Right lobe of liver (tissue), 6 donors: ENCODE results near the gene CIRBP. TPM values are rescaled to one million over a fixed set of nuclear protein-coding genes. Genes with fewer than 3 reads are reported as not detected.
"Not testable (repeated sequence)": the region's sequence is repeated elsewhere in the genome, so short reads cannot be mapped to it uniquely, and the experiment has no call there.

Experiments
- ATAC-seq, 4 donors: fragments of 200-7000 bp; cut with Tn5 transposase; one replicate each; pipeline ENCODE4 v1.9.1; 2020; ENCODE audit warnings: mild to moderate bottlenecking in 4 of 4, moderate library complexity in 4 of 4
- DNase-seq, 3 donors: peaks; one replicate each; pipeline ENCODE4 v3.0.0-alpha.2; 2020
- H3K27ac ChIP-seq, 3 donors: fragments of 200-600 bp; one replicate each; pipeline ENCODE4 v1.8.0; 2022
- H3K27me3 ChIP-seq, 2 donors: fragments of 200-600 bp; one replicate each; pipeline ENCODE4 v1.8.0; 2022
- H3K36me3 ChIP-seq, 4 donors: fragments of 200-600 bp; sonication (generic) in 1 of 4; one replicate each; pipeline versions ENCODE4 v1.5.1 to v1.8.0; 2017 to 2022; ENCODE audit warnings: control low read depth in 1 of 4
- H3K4me1 ChIP-seq, 4 donors: fragments of 200-600 bp; sonication (generic) in 1 of 4; one replicate each; pipeline versions ENCODE4 v1.5.1 to v1.8.0; 2017 to 2022; ENCODE audit warnings: control low read depth in 1 of 4
- H3K4me3 ChIP-seq, 3 donors: fragments of 200-600 bp; one replicate each; pipeline ENCODE4 v1.8.0; 2022
- H3K9me3 ChIP-seq, 4 donors: fragments of 200-600 bp; sonication (generic) in 1 of 4; one replicate each; pipeline versions ENCODE4 v1.5.1 to v1.8.0; 2017 to 2022; ENCODE audit warnings: control low read depth in 1 of 4
- CTCF ChIP-seq, 4 donors: fragments of 200-600 bp in 3 of 4; fragments of 450-650 bp in 1 of 4; IDR thresholded peaks; one replicate each; pipeline versions ENCODE4 v1.5.1 to v1.8.0; 2016 to 2022; ENCODE audit warnings: antibody characterized with exemption in 4 of 4, mild to moderate bottlenecking in 2 of 4
- POLR2A ChIP-seq: fragments of 450-650 bp; IDR thresholded peaks from one replicate; pipeline ENCODE4 v1.6.1; 2017; ENCODE audit warnings: antibody characterized with exemption, mild to moderate bottlenecking
- WGBS: methylation state at CpG from one replicate; pipeline ENCODE4 v1.1.6; 2018; ENCODE audit warnings: low coverage, low lambda C conversion rate; ENCODE audit not compliant: insufficient coverage; ENCODE audit errors: missing lambda C conversion rate; 5-methylcytosine and 5-hydroxymethylcytosine counted together
- intact Hi-C, 2 donors: fragments of 100-400 bp; cut with DNase I; formaldehyde crosslinking; loops; one replicate each; pipeline versions ENCODE4 v1.11.2 to v1.14.1; 2022
- total RNA-seq, 6 experiments: library from RNA; depleted of rRNA in 2 of 6; stranded (reverse); fragments of >200 nt in 2 of 6; fragmentation: NEBNext Ultra II Directional in 3 of 6; extraction: Animal tissue kit (Norgen Biotek cat#: 25700) in 3 of 6; gene quantifications; one replicate each; pipeline versions ENCODE4 v1.1.0 to v1.2.4, GENCODE V29; 2016 to 2023
- donor health status: DM: no; HTN: yes; CAD: no.
- donor health status: DM: no; HTN: no; CAD: no.
- donor health status: DM: no; HTN: no; CAD: no.
- donor health status: DM: no; HTN: yes; CAD: no.
- donor health status: DM: no; HTN: yes; CAD: no.

CIRBP gene
- total RNA-seq, 6 experiments from 2014 or later = 69.2 to 111 (median 89.5) TPM

DNA sequence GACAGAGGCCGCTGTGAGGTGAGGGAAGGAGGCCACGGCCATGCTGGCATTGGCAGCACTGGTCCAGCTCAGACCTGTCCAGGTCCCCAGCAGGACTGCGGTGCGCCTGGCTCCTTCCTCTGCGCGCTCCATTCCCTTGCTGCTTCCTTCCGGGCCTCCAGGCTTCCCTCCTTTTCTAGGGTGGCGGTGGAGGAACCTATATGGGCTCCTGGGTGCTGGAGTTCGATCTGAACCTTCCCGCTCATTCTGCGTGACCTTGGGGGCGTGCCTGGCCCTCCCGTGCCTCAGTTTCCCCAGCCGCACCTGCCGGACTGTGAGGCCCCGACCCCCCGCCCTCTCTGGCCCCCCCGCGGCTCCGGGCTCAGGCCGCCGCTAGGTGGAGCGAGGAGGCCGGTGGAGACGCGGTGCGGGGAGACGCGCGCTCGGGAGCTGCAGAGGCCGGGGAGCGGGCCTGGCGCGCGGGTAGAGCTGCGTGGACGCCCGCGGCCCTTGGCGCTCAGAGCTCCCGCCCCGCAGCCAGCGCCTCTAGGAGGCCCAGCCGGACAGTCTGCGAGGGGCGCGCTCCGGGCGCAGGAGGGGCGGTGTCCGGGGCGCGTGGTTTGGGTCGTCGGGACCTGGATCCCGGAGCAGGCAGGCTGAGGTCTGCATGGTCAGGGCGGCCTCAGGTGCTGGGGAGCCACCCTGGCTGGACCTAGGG is 46.5 kb downstream of the CIRBP start:
- TF ChIP-seq CTCF (IDR thresholded peaks at IDR 0.05) = peak; percentile 61 to 78 (median 67)
- TF ChIP-seq POLR2A = no peak
- Histone ChIP-seq H3K36me3 (no peaks in the 10 kb centered on the region), H3K9me3 (no peaks in the 10 kb centered on the region), H3K27ac (no peak overlapping the region), H3K27me3 (no peaks in the 10 kb centered on the region), H3K4me1 (peaks cover 0 to 7% (median 0%) of the 10 kb centered on the region in 4 donors), H3K4me3 (peak overlapping the region in 2 of 3 donors; percentile 26 to 33)
- 36% methylated on average over 8 of the region's 58 CpGs for WGBS
- intact Hi-C loops = no loop called here
- ATAC-seq (peak; percentile 82 to 91 (median 86)), DNase-seq (peak; percentile 63 to 67 (median 63))

- ATAC-seq = no peak
- Histone ChIP-seq H3K27me3 (no peaks in the 10 kb centered on the region), H3K9me3 (no peaks in the 10 kb centered on the region), H3K4me3 (no peak overlapping the region), H3K4me1 (peaks cover 0 to 7% (median 0%) of the 10 kb centered on the region in 4 donors), H3K27ac (no peak overlapping the region), H3K36me3 (no peaks in the 10 kb centered on the region)
- intact Hi-C loops = no loop called here
- no peak for TF ChIP-seq CTCF (IDR thresholded peaks at IDR 0.05)
- TF ChIP-seq POLR2A = no peak
- WGBS = 43% methylated on average over 1 of the region's 13 CpGs
- no peak for DNase-seq
These were observed 47.3 kb downstream of the CIRBP start for GRCh38 chr19:1316466-1316865.

DNA sequence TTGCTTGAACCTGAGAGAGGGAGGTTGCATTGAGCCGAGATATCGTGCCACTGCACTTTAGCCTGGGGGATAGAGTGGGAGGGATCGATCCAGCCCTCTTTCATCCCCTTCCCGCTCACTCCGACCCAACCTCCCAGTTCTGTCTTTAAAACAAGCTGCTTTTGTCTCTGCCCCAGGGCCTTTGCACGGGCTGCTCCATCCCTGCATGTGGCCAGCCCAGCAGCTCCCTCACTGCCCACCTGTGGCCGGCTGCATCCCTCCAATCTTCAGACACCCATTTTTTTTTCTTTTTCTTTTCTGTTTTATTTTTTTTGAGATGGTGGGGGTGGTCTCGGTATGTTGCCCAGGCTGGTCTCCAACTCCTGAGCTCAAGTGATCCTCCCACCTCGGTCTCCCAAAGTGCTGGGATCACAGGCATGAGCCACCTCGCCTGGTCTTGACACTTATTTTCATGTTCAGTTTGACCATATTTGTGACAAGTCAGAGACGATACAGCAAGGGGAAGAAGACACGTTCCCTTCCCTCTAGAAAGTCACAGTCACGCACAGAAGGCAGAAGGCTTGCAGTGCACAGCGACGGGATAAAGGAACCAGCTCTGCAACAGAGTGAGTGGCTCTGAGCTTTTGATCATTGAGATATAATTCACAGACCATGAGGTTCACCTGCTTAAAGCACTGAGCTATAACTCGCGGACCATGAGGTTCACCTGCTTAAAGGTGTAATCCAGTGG is 48.3 kb downstream of the CIRBP start:
- Histone ChIP-seq H3K9me3 (no peaks in the 10 kb centered on the region), H3K36me3 (no peaks in the 10 kb centered on the region), H3K27ac (no peak overlapping the region), H3K27me3 (no peaks in the 10 kb centered on the region), H3K4me3 (no peak overlapping the region), H3K4me1 (peaks cover 0 to 7% (median 0%) of the 10 kb centered on the region in 4 donors)
- DNase-seq (no peak), ATAC-seq (no peak)
- intact Hi-C loops = no loop called here
- 59% methylated on average over 10 of the region's 17 CpGs for WGBS
- no peak for TF ChIP-seq POLR2A
- TF ChIP-seq CTCF (IDR thresholded peaks at IDR 0.05) = no peak

DNA sequence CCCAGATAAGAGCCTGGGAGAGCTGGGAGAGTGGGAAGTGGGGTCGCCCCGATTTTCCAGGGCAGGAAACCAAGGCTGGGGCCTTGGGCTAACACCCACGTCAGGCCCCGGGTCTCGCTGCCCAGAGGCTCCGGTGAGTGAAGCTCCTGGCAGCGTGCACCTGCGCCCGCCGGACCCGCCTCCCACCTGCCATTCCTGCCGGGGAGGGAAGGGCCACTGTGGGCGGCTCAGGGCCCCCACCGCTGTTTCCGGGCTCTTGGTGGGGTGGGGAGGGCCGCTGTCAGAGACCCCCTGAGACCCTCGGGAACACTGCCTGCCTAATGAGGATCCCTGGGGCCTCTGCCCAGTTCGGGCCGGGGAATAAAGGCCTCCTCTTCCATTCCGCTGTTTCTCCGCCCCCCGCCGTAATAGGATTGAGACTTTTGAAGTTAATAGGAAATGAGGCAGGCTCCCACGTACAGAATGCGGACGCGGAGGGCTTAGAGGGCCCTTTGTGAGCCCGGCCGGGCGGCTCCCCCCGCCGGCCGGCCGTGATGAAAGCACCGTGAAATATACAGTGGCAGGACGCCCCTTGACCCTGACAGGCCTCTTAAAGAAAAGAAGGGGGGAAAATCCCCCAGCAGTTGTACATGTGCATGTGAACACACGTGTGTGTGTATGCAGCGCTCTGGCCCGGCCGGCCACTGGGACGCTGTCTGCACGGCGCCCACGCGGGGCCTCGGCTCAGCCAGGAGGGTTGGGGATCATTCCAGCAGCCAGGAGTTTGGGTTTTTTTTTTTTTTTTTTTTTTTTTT is 49.7 kb downstream of the CIRBP start:
- intact Hi-C loops = no loop called here
- no peak overlapping the region for H3K27ac ChIP-seq
- no peaks in the 10 kb centered on the region for H3K9me3 ChIP-seq
- no peak overlapping the region for H3K4me3 ChIP-seq
- TF ChIP-seq POLR2A = no peak
- TF ChIP-seq CTCF (IDR thresholded peaks at IDR 0.05) = no peak
- 41% methylated on average over 20 of the region's 46 CpGs for whole genome bisulfite sequencing
- H3K27me3 ChIP-seq = no peaks in the 10 kb centered on the region
- ATAC-seq = no peak
- no peaks in the 10 kb centered on the region for H3K36me3 ChIP-seq
- H3K4me1 ChIP-seq = peaks cover 0 to 7% (median 0%) of the 10 kb centered on the region in 4 donors
- no peak for DNase-seq

DNA sequence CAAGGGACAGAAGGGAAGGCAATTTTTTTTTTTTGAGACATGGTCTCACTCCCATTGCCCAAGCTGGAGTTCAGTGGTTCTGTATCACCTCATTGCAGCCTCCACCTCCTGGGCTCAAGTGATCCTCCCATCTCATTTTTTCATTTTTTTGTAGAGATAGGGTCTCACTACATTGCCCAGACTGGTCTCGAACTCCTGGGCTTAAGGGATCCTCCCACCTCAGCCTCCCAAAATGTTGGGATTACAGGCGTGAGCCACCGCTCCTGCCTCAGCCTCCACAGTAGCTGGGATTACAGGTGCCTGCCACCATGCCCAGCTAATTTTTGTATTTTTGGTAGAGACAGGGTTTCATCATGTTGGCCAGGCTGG is 51.1 kb downstream of the CIRBP start:
- H3K36me3 ChIP-seq, H3K27ac ChIP-seq, H3K4me3 ChIP-seq, H3K9me3 ChIP-seq, intact Hi-C loops, DNase-seq, ATAC-seq, H3K27me3 ChIP-seq: not testable (repeated sequence)
- 90% methylated on average over 3 of the region's 3 CpGs for WGBS
- H3K4me1 ChIP-seq = peaks cover 0 to 15% (median 4%) of the 10 kb centered on the region in 4 donors
